ENCODE data around the gene FLYWCH2. TPM values are rescaled to one million over a fixed set of nuclear protein-coding genes. Genes with fewer than 3 reads are reported as not detected.

FLYWCH2 gene
- total and polyA plus RNA-seq, 2 of the 13 experiments (the other 11 are each of a cell fraction or from before 2014, with no cell fraction given), result 16.9 to 19.8 TPM

GRCh38 chr16:2905241-2905987, 22.4 kb downstream of the FLYWCH2 start (continued):
- TF ChIP-seq DMTF1 (CRISPR knock-in tag; IDR thresholded peaks at IDR 0.05), result no peak
- TF ChIP-seq PRMT3 (CRISPR knock-in tag; IDR thresholded peaks at IDR 0.05; ENCODE audit: borderline replicate concordance, low read depth), result no peak
- TF ChIP-seq TFDP1 (CRISPR knock-in tag; IDR thresholded peaks at IDR 0.05; ENCODE audit: borderline replicate concordance), result peak; percentile 85
- TF ChIP-seq MTERF4 (CRISPR knock-in tag; IDR thresholded peaks at IDR 0.05), result 0 out of 2 replicates have a peak, but pooled peaks have one; percentile 7
- TF ChIP-seq ZFY (CRISPR knock-in tag; IDR thresholded peaks at IDR 0.05), result peak; percentile 60
- TF ChIP-seq ZNF30 (CRISPR knock-in tag; IDR thresholded peaks at IDR 0.05), result 0 out of 2 replicates have a peak, but pooled peaks have one; percentile 70
- TF ChIP-seq MYNN (CRISPR knock-in tag; IDR thresholded peaks at IDR 0.05; ENCODE audit: low read depth), result no peak
- TF ChIP-seq PHF5A (CRISPR knock-in tag; IDR thresholded peaks at IDR 0.05; ENCODE audit: low read depth, unreplicated experiment), result peak; percentile 36
- no peak for TF ChIP-seq ZFP62 (CRISPR knock-in tag; IDR thresholded peaks at IDR 0.05)
- TF ChIP-seq HMG20B (CRISPR knock-in tag; conservative IDR thresholded peaks at IDR 0.05), result no peak
- 0 out of 2 replicates have a peak, but pooled peaks have one; percentile 58 for TF ChIP-seq ZNF264 (CRISPR knock-in tag; IDR thresholded peaks at IDR 0.05)
- no peak for TF ChIP-seq ZBTB7B (CRISPR knock-in tag; IDR thresholded peaks at IDR 0.05)
- TF ChIP-seq ZNF607 (CRISPR knock-in tag; IDR thresholded peaks at IDR 0.05; ENCODE audit: borderline replicate concordance), result peak; percentile 62; the same call in 1 of the 2 replicates
- 0 out of 2 replicates have a peak, but pooled peaks have one; percentile 85 for TF ChIP-seq FOXO4 (CRISPR knock-in tag; conservative IDR thresholded peaks at IDR 0.05)
- no peak for TF ChIP-seq HNRNPLL (IDR thresholded peaks at IDR 0.05; ENCODE audit: low read depth, low read length, poor library complexity, severe bottlenecking)
- TF ChIP-seq LBX2 (CRISPR knock-in tag; IDR thresholded peaks at IDR 0.05; ENCODE audit: borderline replicate concordance), result no peak
- no peak for TF ChIP-seq ZNF121 (CRISPR knock-in tag; IDR thresholded peaks at IDR 0.05)
- no peak for TF ChIP-seq LRRFIP1 (CRISPR knock-in tag; conservative IDR thresholded peaks at IDR 0.05)
- no peak for TF ChIP-seq ZNF562 (CRISPR knock-in tag; IDR thresholded peaks at IDR 0.05; ENCODE audit: borderline replicate concordance)
- peak; percentile 82 for TF ChIP-seq MAX (IDR thresholded peaks at IDR 0.05)

Data from HepG2 (cell line).